ENCODE data around the gene EOLA1. TPM values are rescaled to one million over a fixed set of nuclear protein-coding genes. Genes with fewer than 3 reads are reported as not detected.
"Not testable (repeated sequence)": the region's sequence is repeated elsewhere in the genome, so short reads cannot be mapped to it uniquely, and the experiment has no call there.

The EOLA1 gene
- polyA plus RNA-seq, 2 of the 4 experiments (the other 2 are of a cell fraction): 14.5 to 23.3 TPM

- ATAC-seq: no peak
- Histone ChIP-seq H3K9me3 (no peaks in the 10 kb centered on the region), H3K27ac (peak overlapping the region in 1 of 2 experiments; percentile 24; a peak in 1 of 6 replicates), H3K4me1 (peaks cover 59% of the 10 kb centered on the region), H3K4me2 (no peak overlapping the region), H3K4me3 (no peak overlapping the region)
- POLR2A ChIA-PET: no interaction called here
- 96% methylated on average over 2 of the region's 2 CpGs for WGBS (ENCODE audit: missing lambda C conversion rate)
- CTCF ChIA-PET: interaction anchor here (1.1 kb wide), 1 partner anchor 115 kb away, joined by 3 read pairs; no protein-coding TSS in a partner anchor
- TF ChIP-seq JUNB (IDR thresholded peaks at IDR 0.05) (no peak), RNF2 (IDR thresholded peaks at IDR 0.05; ENCODE audit: borderline replicate concordance, low read depth) (no peak), PBX3 (IDR thresholded peaks at IDR 0.05) (no peak), HOXA7 (CRISPR knock-in tag; IDR thresholded peaks at IDR 0.05) (no peak), ATOH8 (CRISPR knock-in tag; IDR thresholded peaks at IDR 0.05; ENCODE audit: low read depth) (no peak), HOXB5 (CRISPR knock-in tag; IDR thresholded peaks at IDR 0.05) (no peak), RAD21 (conservative IDR thresholded peaks at IDR 0.05 in 1 of 2, IDR thresholded peaks at IDR 0.05 in 1 of 2) (no peak), BCL3 (IDR thresholded peaks at IDR 0.05) (no peak), HMGXB4 (CRISPR knock-in tag; IDR thresholded peaks at IDR 0.05; ENCODE audit: borderline replicate concordance) (no peak)
- peak; percentile 63 for FAIRE-seq
- no peak for DNase-seq (ENCODE audit: low read depth in 1 of 2, low spot score in 1 of 2)
These were observed 43.2 kb upstream of the EOLA1 start for GRCh38 chrX:149497626-149498025.

GRCh38 chrX:149498767-149499166 is 42.0 kb upstream of the EOLA1 start:
- ATAC-seq: no peak
- TF ChIP-seq POLR2AphosphoS2 (conservative IDR thresholded peaks at IDR 0.05; ENCODE audit: low read length) (no peak), MAFK (IDR thresholded peaks at IDR 0.05; ENCODE audit: partially characterized antibody) (peak; percentile 68)
- no peak for DNase-seq (ENCODE audit: low read depth in 1 of 2, low spot score in 1 of 2)
- CTCF ChIA-PET: interaction anchor here (1.1 kb wide), 1 partner anchor 114 kb away, joined by 3 read pairs; no protein-coding TSS in a partner anchor
- H3K4me2 ChIP-seq: no peak overlapping the region
- WGBS (ENCODE audit: missing lambda C conversion rate): 90% methylated on average over 4 of the region's 4 CpGs
- POLR2A ChIA-PET: no interaction called here
- no peak overlapping the region for H3K4me3 ChIP-seq
- FAIRE-seq: no peak
- H3K4me1 ChIP-seq: peaks cover 53% of the 10 kb centered on the region
- no peak overlapping the region for H3K27ac ChIP-seq
- H3K9me3 ChIP-seq: no peaks in the 10 kb centered on the region

- POLR2A ChIA-PET: no interaction called here
- Histone ChIP-seq H3K4me1 (peaks cover 47% of the 10 kb centered on the region), H3K4me2 (no peak overlapping the region), H3K27ac (no peak overlapping the region), H3K4me3 (no peak overlapping the region), H3K9me3 (no peaks in the 10 kb centered on the region)
- ATAC-seq (no peak), FAIRE-seq (peak; percentile 13), DNase-seq (ENCODE audit: low read depth in 1 of 2, low spot score in 1 of 2) (no peak)
- 92% methylated on average over 5 of the region's 5 CpGs for WGBS (ENCODE audit: missing lambda C conversion rate)
- TF ChIP-seq NR3C1 (IDR thresholded peaks at IDR 0.05): no peak
- TF ChIP-seq CTCF (IDR thresholded peaks at IDR 0.05): no peak
- no peak for TF ChIP-seq SMC3 (IDR thresholded peaks at IDR 0.05)
- no peak for TF ChIP-seq FOSL2 (IDR thresholded peaks at IDR 0.05)
- TF ChIP-seq FOSL2 (CRISPR knock-in tag; IDR thresholded peaks at IDR 0.05): no peak
- no peak for TF ChIP-seq KDM1A (IDR thresholded peaks at IDR 0.05; ENCODE audit: low read depth)
- TF ChIP-seq MAZ (IDR thresholded peaks at IDR 0.05; ENCODE audit: borderline replicate concordance, low read depth, low read length): no peak
- no peak for TF ChIP-seq ESRRA (IDR thresholded peaks at IDR 0.05; ENCODE audit: borderline replicate concordance, low read length)
- no peak for TF ChIP-seq CHD2 (IDR thresholded peaks at IDR 0.05; ENCODE audit: low read length, partially characterized antibody)
- TF ChIP-seq GATA3 (IDR thresholded peaks at IDR 0.05; ENCODE audit: borderline replicate concordance): no peak
- CTCF ChIA-PET: interaction anchor here (0.7 to 1.1 kb wide), 2 partner anchors 28 to 41 kb away, joined by 4 read pairs; partner anchors contain the start of gene EOLA1
These were observed 41.0 kb upstream of the EOLA1 start for GRCh38 chrX:149499766-149500165.

- WGBS (ENCODE audit: missing lambda C conversion rate): 70% methylated on average over 2 of the region's 5 CpGs
- ATAC-seq; DNase-seq (ENCODE audit: low read depth in 1 of 2, low spot score in 1 of 2); H3K4me3 ChIP-seq; FAIRE-seq; CTCF ChIA-PET; H3K9me3 ChIP-seq: not testable (repeated sequence)
- H3K4me1 ChIP-seq: peaks cover 21% of the 10 kb centered on the region; the same call in 2 of the 3 replicates
- peak overlapping the region; percentile 97; the same call in 1 of the 3 replicates for H3K4me2 ChIP-seq
- POLR2A ChIA-PET: interaction anchor here (2.8 kb wide), 1 partner anchor 19 kb away, joined by 13 read pairs; no protein-coding TSS in a partner anchor
- peak overlapping the region in 1 of 2 experiments; percentile 65; a peak in 3 of 6 replicates for H3K27ac ChIP-seq
These were observed 37.9 kb upstream of the EOLA1 start for GRCh38 chrX:149502923-149503322.
